Fibroblast of villous mesenchyme (primary cell): ENCODE data around the gene COA1. TPM values are rescaled to one million over a fixed set of nuclear protein-coding genes. Genes with fewer than 3 reads are reported as not detected.

ENCODE experiments used
- DNase-seq: peaks from one replicate; pipeline ENCODE4 v3.0.0-alpha.2; 2010; ENCODE audit warnings: low read depth
- H3K4me3 ChIP-seq: 2 replicates; pipeline ENCODE4 v1.5.1; 2011; ENCODE audit warnings: low read depth, mild to moderate bottlenecking, low read length
- CTCF ChIP-seq: IDR thresholded peaks from 2 replicates; pipeline ENCODE4 v1.5.1; 2012; ENCODE audit warnings: low read depth, mild to moderate bottlenecking, low read length; ENCODE audit not compliant: insufficient read depth
- total RNA-seq: library from RNA; depleted of rRNA; stranded (reverse); fragments of >200 nt; gene quantifications from 2 replicates; pipeline ENCODE4 v1.2.3, GENCODE V29; 2012

Gene COA1
- total RNA-seq, 1 donor: 41.5 TPM

GRCh38 chr7:43750016-43750887, 20.9 kb upstream of the COA1 start:
- DNase-seq: peak; percentile 17
- H3K4me3 ChIP-seq: no peak overlapping the region
- no peak for TF ChIP-seq CTCF

GRCh38 chr7:43749383-43749940, 20.1 kb upstream of the COA1 start:
- DNase-seq: no peak
- no peak overlapping the region for H3K4me3 ChIP-seq
- TF ChIP-seq CTCF: no peak

GRCh38 chr7:43747328-43748105, 18.2 kb upstream of the COA1 start:
- TF ChIP-seq CTCF: no peak
- no peak overlapping the region for H3K4me3 ChIP-seq
- DNase-seq: no peak

GRCh38 chr7:43742692-43743091, 13.4 kb upstream of the COA1 start:
- no peak for DNase-seq
- no peak for TF ChIP-seq CTCF
- H3K4me3 ChIP-seq: no peak overlapping the region

GRCh38 chr7:43737467-43738127, 8.3 kb upstream of the COA1 start:
- no peak for TF ChIP-seq CTCF
- DNase-seq: no peak
- H3K4me3 ChIP-seq: no peak overlapping the region

GRCh38 chr7:43735802-43736603, 6.7 kb upstream of the COA1 start:
- peak; percentile 56 for DNase-seq
- TF ChIP-seq CTCF: no peak
- no peak overlapping the region for H3K4me3 ChIP-seq
